HEK293T (cell line): ENCODE data around the gene BICDL1.

Experiments
- ARNT ChIP-seq: fragments of 450-650 bp; IDR thresholded peaks from 2 replicates; pipeline ENCODE4 v1.6.1; 2017; ENCODE audit warnings: mild to moderate bottlenecking
- BHLHE40 ChIP-seq: fragments of 450-650 bp; IDR thresholded peaks from 2 replicates; pipeline ENCODE4 v1.6.1; 2016; ENCODE audit warnings: mild to moderate bottlenecking, moderate library complexity, borderline replicate concordance
- CTBP1 ChIP-seq: fragments of 450-650 bp; IDR thresholded peaks from 2 replicates; pipeline ENCODE4 v1.6.1; 2016; ENCODE audit warnings: borderline replicate concordance
- ELF4 ChIP-seq: fragments of 450-650 bp; IDR thresholded peaks from 2 replicates; pipeline ENCODE4 v1.6.1; 2017; ENCODE audit warnings: antibody characterized with exemption
- FOXK2 ChIP-seq: fragments of 450-650 bp; IDR thresholded peaks from 2 replicates; pipeline ENCODE4 v1.6.1; 2016; ENCODE audit warnings: mild to moderate bottlenecking
- FOXM1 ChIP-seq: fragments of 450-650 bp; IDR thresholded peaks from 2 replicates; pipeline ENCODE4 v1.6.1; 2017; ENCODE audit warnings: mild to moderate bottlenecking, borderline replicate concordance
- SP1 ChIP-seq: fragments of 450-650 bp; IDR thresholded peaks from 2 replicates; pipeline ENCODE4 v1.6.1; 2017
- ZNF384 ChIP-seq: fragments of 450-650 bp; IDR thresholded peaks from 2 replicates; pipeline ENCODE4 v1.6.1; 2016
- TF ChIP-seq, protein P1 (sequence below): fragments of 450-650 bp; IDR thresholded peaks from 2 replicates; pipeline ENCODE4 v1.6.1; 2016

DNA sequence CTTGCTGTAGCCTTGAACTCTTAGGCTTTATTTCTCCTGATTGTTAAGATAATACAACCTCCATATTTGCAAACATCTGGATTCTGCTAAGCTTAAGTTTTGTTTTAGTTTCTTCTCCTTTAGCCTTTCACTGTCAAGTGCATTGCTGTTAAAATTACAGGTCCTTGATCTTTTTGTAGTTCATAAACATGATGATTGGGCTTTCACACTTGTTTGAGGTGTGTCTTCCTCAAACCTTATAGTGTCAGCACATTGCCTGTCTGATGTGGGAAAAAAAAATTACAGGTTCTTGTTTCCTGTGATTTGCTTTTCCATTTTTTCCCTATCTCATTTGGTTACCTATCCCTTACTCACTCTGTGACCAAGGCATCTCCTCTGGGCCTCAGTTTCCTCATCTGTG, 59.2 kb downstream of the BICDL1 start:
- TF ChIP-seq ARNT (no peak), BHLHE40 (no peak), SP1 (no peak), ELF4 (no peak), ZNF384 (no peak), FOXK2 (no peak), CTBP1 (no peak), FOXM1 (no peak)
- TF ChIP-seq, protein P1, sequence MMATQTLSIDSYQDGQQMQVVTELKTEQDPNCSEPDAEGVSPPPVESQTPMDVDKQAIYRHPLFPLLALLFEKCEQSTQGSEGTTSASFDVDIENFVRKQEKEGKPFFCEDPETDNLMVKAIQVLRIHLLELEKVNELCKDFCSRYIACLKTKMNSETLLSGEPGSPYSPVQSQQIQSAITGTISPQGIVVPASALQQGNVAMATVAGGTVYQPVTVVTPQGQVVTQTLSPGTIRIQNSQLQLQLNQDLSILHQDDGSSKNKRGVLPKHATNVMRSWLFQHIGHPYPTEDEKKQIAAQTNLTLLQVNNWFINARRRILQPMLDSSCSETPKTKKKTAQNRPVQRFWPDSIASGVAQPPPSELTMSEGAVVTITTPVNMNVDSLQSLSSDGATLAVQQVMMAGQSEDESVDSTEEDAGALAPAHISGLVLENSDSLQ, result no peak
